Fibroblast of peridontal ligament (primary cell): ENCODE results near the gene SLC2A4RG.
"Not testable (repeated sequence)": the region's sequence is repeated elsewhere in the genome, so short reads cannot be mapped to it uniquely, and the experiment has no call there.

Source experiments
- DNase-seq: peaks from one replicate; pipeline ENCODE4 v3.0.0-alpha.2; 2010; ENCODE audit errors: extremely low read depth

SLC2A4RG gene

DNA sequence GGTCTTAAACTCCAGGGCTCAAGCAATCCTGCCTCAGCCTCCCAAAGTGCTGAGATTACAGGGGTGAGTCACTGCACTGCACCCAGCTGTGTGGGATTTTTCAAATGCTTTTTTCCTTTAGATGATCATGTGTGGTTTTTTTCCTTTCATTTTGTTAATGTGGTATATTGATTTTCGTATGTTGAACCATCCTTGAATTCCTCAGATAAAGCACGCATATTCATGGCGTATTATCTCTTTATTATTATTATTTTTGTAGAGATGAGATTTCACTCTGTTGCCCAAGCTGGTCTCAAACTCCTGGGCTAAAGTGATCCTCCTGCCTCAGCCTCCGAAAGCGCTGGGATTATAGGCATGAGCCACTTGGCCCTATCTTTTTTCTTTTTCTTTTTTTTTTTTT, 24.7 kb upstream of the SLC2A4RG start:
- no peak for DNase-seq

- DNase-seq, result no peak
Observed at GRCh38 chr20:63718996-63719395, 20.6 kb upstream of the SLC2A4RG start.

- DNase-seq, result not testable (repeated sequence)
Observed at GRCh38 chr20:63722967-63723622, 16.5 kb upstream of the SLC2A4RG start.

- DNase-seq, result not testable (repeated sequence)
Observed at GRCh38 chr20:63730189-63730733, 9.3 kb upstream of the SLC2A4RG start.

DNA sequence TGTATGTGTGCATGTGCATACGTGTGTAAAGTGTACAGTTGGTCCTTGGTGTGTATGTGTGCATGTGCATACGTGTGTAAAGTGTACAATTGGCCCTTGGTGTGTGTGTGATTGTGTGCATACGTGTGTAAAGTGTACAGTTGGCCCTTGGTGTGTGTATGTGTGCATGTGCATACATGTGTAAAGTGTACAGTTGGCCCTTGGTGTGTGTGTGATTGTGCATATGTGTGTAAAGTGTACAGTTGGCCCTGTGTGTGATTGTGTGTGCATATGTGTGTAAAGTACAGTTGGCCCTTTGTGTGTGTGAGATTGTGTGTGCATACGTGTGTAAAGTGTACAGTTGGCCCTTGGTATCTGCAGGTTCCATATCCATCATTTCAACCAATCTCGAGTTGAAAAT, 8.2 kb upstream of the SLC2A4RG start:
- no peak for DNase-seq

- DNase-seq, result no peak
Observed at GRCh38 chr20:63732118-63733095, 7.2 kb upstream of the SLC2A4RG start.

- no peak for DNase-seq
Observed at GRCh38 chr20:63733117-63733516, 6.5 kb upstream of the SLC2A4RG start.

DNA sequence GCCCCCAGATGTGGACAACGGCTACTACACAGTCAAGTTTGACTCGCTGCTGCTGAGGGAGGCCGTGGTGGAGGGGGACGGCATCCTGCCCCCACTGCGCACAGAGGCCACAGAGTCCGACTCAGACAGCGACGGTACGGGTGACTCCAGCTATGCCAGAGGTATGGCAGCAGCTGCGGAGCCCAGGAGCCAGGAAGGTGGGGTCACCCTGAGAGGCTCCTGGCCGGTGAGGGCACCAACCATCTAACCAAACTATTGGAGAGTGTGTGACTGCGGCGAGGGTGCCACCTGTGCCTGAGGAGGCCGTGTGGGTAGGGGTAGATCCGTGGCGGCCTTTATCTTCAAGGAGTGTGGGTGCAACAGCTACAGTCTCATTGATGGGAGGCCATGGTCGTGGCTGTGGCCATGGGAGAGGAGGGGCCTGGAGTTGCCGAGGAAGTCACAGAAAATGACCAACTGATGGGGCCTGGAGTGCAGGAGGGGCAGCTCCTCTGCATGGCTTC, 5.9 kb upstream of the SLC2A4RG start:
- no peak for DNase-seq

DNA sequence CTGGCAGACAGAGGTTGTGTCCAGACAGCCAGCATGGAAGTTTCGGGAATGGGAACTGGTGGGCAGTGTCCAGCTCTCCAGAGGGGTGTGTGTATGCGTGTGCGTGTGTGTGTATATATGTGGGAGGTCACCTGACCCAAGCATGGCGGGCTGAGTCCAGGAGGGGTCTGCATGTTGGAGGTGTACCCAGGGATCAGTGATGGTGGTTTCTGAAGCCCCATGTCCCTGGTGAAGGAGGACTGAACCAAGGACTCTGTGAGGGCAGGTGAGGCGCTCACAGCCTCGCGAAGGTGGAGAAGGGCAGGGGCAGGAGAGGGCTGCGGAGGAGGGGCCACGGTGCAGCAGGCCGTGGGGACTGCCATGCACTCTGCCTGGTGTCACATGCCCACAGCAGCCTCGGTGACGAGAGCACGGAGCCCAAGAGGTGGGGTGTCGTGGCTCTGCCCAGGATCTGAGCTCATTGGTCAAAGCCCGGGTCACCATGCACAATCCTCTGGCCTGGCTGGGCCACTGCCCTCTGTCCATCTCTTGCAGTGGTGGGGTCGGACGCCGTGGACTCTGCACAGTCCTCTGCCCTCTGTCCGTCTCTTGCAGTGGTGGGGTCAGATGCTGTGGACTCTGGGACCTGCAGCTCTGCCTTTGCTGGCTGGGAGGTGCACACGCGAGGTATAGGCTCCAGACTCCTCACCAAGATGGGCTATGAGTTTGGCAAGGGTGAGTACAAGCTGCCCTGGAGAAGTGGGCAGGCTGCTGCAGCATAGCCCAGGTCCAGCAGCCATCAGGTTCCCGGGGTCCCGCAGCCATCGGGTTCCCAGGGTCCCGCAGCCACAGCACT, 5.2 kb upstream of the SLC2A4RG start:
- no peak for DNase-seq

GRCh38 chr20:63734946-63735858, 4.4 kb upstream of the SLC2A4RG start:
- no peak for DNase-seq

DNA sequence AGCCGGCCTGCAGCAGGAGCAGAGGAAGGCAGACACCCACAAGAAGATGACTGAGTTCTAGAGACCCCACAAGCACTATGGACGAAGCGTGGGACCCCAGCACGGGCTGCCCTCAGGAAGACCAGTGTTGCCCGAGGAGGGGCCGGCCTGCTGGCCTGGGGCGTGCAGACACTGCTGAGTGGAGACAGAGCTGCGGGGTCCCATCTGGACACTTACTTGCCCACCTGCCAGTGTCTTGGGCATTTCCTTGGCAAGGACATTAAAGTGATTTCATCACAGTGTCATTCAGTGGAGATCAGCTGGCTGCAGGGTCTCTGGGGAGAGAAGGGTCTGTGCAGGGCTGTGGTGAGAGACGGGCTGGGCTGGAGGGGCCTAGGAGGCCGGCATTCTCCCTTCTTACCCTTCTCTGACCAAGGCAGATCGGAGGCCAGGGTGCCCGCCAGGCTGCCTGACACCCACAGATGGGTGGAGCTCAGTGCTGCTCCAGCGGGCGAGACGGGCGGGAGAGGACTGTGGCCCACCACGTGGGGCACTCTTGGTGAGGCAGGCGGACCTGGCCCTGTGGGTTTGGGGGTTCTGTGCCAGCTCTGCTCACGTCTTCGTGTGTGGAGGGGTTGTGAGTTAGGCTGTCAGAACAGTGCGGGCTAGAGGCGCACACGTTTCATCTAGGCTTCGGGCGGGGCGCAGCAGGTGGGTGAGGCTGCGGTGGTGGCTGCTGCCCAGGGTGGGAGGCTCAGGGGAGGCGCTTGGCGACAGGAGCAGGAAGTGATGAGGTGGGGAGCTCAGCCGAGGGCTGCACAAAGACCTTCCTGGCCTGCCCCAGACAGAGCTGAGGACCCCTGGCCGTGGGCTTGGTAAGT, 3.5 kb upstream of the SLC2A4RG start, which contains the start of gene LIME1:
TSS of gene LIME1 (plus strand) at position 806 of the 860 bp plus-strand sequence. CDS start 886 bp downstream, outside the sequence.
- no peak for DNase-seq

GRCh38 chr20:63736893-63737694, 2.5 kb upstream of the SLC2A4RG start:
- DNase-seq, result no peak

DNA sequence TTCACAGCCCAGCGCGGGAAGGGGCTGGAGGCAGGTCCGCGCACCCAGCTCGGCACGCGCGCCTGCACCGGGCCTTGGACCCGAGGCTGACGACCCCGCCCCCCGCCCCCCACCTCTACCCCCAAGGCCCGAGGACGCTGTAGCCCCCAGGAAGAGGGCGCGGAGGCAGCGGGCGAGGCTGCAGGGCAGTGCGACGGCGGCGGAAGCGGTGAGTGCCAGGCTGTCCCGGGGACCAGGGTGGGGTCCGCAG, 2.0 kb upstream of the SLC2A4RG start:
- DNase-seq, result no peak

DNA sequence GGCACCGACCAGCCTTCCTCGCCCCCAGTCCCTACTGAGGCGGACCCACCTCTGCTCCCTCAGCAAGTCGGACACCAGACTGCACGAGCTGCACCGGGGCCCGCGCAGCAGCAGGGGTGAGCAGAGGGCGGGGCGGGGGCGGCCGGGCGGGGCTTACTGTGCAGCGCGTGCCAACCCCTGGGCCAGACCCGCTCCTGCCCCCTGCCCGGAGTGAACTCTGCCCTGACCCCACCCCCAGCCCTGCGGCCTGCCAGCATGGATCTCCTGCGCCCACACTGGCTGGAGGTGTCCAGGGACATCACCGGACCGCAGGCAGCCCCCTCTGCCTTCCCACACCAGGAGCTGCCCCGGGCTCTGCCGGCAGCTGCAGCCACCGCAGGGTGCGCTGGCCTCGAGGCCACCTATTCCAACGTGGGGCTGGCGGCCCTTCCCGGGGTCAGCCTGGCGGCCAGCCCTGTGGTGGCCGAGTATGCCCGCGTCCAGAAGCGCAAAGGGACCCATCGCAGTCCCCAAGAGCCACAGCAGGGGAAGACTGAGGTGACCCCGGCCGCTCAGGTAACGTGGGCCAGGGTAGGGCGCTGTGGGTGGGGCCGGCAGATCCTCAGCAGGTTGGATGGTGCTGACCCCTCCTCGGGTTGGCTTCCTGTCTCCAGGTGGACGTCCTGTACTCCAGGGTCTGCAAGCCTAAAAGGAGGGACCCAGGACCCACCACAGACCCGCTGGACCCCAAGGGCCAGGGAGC, 1.5 kb upstream of the SLC2A4RG start:
- no peak for DNase-seq

DNA sequence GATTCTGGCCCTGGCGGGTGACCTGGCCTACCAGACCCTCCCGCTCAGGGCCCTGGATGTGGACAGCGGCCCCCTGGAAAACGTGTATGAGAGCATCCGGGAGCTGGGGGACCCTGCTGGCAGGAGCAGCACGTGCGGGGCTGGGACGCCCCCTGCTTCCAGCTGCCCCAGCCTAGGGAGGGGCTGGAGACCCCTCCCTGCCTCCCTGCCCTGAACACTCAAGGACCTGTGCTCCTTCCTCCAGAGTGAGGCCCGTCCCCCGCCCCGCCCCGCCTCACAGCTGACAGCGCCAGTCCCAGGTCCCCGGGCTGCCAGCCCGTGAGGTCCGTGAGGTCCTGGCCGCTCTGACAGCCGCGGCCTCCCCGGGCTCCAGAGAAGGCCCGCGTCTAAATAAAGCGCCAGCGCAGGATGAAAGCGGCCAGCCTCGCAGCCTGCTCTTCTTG, 868 bp upstream of the SLC2A4RG start:
- no peak for DNase-seq

DNA sequence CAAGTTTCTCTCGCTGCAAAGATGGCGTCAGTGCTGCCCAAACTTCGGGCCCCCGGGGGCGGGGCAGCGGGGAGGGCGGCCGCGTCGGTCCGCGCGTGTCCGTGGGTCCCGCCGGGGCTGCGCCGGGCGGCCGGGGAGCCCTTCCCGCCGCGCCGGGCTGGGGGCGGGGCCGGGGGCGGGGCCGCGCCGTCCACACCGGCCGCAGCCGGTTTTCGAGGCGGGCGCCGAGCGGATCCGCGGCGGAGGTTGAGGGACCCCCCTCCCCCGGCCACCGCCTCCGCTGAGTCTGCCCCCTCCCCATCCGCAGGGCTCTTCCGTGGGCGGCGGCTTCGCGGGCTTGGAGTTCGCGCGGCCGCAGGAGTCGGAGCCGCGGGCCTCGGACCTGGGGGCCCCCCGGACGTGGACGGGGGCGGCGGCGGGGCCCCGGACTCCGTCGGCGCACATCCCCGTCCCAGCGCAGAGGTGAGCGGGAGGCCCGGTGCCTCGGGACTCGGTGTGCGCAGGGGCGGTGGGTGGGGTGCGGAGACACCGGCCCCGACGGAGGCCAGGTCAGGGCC, 572 bp downstream of the SLC2A4RG start:
- DNase-seq, result peak; percentile 25

DNA sequence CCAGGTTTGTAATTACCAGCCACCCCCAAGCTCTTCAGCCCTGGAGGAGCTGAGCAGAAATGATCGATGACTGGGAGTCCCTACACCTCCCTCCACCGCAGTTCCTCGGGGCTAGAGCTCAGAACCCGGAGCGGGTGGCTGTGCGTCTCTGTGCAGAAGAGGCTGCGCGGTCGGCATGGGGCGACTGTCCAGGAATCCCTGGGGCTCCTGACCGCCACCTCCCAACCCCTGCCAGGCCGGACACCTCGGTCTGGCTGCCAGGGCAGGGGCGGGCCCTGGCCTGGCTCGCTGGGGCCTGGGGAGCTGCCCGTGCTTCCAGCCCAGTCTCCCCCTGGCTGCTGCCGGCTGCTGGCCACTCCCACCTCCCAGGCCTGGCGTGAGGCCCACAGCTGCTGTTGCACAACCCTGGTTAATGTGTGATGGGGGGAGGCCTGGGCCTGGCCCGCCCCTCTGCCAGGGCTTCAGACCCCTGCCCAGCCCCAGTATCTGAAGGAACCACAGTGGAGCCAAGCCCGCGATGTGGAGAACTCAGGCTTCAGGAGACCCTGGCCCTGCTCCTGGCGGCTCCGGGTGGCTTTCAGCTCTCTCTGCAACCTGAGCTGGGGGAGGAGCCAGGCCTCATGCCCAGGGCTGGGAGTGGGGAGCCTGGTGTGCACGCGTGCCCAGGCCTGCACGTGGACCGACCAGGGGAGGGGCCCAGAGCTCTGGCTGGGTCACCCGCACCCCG, 1.2 kb downstream of the SLC2A4RG start:
- DNase-seq, result peak; percentile 88
